B cell (primary cell): ENCODE measurements around the gene FLRT1.

Source experiments
- EZH2 ChIP-seq: IDR thresholded peaks from 2 replicates; pipeline ENCODE4 v1.6.1; 2012; ENCODE audit warnings: borderline replicate concordance, low read depth, mild to moderate bottlenecking, moderate library complexity, low read length; ENCODE audit not compliant: insufficient read depth, poor library complexity, severe bottlenecking
- TF ChIP-seq, protein P1 (sequence below): fragments of 200-600 bp; IDR thresholded peaks from one replicate; pipeline ENCODE4 v1.8.0; 2022; ENCODE audit warnings: antibody characterized with exemption, mild to moderate bottlenecking

DNA sequence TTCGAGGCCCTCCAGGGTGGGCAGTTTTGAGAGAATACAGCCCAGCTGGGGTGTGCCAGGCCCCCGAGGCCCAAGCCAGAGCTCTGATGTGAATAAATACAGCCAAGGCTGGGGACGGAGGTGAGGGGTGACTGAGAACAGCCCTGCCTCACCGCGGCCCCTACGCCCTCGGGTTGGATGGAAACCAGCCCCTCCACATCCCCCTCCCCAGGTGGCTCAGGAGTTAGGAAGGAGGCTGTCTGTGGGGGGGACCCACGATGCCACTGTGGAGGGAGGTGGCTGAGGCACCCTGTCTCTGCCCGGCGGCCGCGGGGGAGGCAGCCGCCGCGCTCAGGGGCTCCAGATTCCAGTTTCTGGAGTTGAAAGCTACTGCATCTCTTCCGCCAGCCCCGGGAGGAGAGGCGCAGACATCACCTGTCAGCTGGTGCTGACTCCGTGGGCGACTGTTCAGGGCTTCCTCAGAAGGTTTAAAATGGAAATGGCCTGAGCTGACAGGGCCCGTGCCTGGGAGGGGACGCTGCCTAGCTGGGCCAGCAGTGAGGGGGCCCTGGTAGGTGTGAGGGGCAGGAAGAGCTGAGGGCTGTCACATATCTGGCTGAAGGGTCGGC, 1.4 kb downstream of the FLRT1 start:
- no peak for TF ChIP-seq EZH2
- TF ChIP-seq, protein P1, sequence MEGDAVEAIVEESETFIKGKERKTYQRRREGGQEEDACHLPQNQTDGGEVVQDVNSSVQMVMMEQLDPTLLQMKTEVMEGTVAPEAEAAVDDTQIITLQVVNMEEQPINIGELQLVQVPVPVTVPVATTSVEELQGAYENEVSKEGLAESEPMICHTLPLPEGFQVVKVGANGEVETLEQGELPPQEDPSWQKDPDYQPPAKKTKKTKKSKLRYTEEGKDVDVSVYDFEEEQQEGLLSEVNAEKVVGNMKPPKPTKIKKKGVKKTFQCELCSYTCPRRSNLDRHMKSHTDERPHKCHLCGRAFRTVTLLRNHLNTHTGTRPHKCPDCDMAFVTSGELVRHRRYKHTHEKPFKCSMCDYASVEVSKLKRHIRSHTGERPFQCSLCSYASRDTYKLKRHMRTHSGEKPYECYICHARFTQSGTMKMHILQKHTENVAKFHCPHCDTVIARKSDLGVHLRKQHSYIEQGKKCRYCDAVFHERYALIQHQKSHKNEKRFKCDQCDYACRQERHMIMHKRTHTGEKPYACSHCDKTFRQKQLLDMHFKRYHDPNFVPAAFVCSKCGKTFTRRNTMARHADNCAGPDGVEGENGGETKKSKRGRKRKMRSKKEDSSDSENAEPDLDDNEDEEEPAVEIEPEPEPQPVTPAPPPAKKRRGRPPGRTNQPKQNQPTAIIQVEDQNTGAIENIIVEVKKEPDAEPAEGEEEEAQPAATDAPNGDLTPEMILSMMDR: no peak
